ENCODE data around the gene BBIP1.
"Not testable (repeated sequence)": the region's sequence is repeated elsewhere in the genome, so short reads cannot be mapped to it uniquely, and the experiment has no call there.

Gene BBIP1

DNA sequence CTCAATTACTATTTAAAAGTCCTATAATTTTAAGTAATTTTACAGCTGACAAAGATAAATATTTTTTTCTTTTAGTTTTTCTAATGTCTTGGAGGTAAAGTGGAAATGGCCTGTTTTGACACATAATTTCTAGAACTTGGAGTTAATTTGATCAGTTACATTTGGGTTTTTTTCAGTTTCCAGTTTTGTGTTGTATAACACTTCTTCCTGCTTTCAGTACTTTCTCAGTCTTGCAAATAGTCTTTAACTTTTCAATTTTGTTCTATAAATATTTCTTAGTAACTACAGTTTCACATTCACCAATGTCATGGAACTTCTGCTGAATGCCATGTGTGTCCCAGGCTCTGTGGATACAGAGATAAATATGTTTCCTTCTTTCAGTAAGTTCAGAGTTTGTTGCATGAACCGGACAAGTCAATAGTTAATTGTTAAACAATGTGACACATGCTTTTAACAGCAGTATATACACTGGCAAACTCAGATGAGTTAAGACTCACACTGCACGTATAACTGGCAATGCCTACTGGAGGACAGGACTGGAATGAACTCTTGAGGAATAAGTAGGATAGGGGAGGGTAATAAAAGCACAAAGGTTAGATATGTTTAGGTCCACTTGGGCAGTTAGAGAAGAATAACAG is 5.0 kb upstream of the BBIP1 start:
- peak; percentile 17 for DNase-seq (ENCODE audit: low spot score)
- TF ChIP-seq, protein P1, sequence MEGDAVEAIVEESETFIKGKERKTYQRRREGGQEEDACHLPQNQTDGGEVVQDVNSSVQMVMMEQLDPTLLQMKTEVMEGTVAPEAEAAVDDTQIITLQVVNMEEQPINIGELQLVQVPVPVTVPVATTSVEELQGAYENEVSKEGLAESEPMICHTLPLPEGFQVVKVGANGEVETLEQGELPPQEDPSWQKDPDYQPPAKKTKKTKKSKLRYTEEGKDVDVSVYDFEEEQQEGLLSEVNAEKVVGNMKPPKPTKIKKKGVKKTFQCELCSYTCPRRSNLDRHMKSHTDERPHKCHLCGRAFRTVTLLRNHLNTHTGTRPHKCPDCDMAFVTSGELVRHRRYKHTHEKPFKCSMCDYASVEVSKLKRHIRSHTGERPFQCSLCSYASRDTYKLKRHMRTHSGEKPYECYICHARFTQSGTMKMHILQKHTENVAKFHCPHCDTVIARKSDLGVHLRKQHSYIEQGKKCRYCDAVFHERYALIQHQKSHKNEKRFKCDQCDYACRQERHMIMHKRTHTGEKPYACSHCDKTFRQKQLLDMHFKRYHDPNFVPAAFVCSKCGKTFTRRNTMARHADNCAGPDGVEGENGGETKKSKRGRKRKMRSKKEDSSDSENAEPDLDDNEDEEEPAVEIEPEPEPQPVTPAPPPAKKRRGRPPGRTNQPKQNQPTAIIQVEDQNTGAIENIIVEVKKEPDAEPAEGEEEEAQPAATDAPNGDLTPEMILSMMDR (IDR thresholded peaks at IDR 0.05; ENCODE audit: extremely low read depth, missing control alignments), result no peak

DNA sequence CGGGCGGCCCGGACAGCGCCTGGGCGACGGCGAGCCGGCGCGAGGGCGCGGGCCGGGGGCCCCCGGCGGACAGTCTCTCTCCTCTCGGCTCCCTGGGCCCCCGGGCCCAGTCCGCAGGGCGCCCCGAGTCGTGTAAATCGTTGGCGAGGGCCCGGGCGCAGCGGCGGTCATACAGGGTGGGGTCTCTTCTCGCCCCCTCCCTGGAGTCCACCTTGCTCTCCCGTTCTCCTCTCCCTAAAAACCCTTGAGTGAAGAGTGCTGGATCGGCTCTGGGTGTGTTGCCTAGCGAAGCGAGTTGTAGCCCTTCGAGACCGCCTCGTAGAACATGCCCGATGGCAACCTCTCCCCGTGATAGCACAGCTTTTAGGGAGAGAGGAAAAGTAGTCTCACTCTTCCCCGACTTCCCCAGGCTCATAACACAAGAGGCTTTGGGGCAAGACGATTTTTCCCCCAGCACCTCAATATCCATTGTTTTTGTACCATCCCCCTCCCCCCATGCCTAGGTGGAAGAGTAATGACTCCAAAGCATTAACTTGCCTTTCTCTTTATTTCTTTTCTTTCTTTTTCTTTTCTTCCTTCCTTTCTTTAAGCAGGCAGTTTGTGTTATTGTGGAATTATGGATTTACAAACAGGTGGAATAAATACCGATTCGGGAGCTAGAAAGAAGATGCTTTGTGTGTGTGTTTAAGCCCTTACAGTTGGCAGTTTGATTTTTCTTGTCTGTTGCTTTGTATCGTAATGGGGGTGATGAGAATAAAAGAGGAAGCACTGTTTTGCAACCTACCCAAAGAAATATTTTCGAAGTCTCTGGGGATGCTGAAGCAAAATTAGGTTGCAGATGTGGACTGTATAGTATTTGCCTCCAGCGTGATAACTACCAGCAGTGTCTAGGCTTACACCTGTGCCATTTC is 1.2 kb upstream of the BBIP1 start:
- peak; percentile 49 for DNase-seq (ENCODE audit: low spot score)

DNA sequence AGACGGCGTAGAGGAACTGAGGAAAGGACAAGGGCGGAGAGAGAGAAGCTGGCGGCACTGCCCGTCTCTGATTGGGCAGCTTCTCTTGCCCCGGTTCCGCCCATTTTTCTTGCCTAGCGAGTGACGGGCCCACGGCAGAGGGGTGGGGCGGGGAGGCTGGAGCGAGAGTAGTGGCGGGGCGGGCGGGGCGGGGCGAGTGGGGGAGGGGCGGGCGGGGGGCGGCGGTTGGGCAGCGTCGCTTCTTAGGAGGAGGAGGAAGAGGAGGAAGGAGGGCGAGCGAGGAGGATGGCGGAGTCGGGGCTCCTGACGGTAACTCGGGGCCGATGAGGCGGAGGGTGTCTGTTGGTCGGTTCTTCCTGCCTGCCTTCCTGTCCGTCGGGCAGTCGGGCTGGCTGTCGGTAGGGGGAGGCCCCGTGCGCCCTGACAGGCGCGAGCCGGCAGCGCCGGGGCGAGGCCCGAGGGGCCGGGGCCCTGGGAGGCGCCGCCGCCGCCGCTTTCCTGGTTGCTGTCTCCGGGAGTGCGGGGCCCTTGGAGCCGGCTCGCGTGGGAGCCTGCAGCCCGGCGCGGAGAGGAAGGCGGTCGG is 460 bp upstream of the BBIP1 start, which contains the start of gene SHOC2:
Gene SHOC2 (plus strand): TSS at position 256 of the 583 bp plus-strand sequence. CDS start 44,755 bp downstream, outside the sequence.
- no peak for DNase-seq (ENCODE audit: low spot score)
- TF ChIP-seq, protein P1 (IDR thresholded peaks at IDR 0.05; ENCODE audit: extremely low read depth, missing control alignments), result peak; percentile 7

More for the DNA sequence above, 1.2 kb upstream of the BBIP1 start:
- TF ChIP-seq, protein P1 (IDR thresholded peaks at IDR 0.05; ENCODE audit: extremely low read depth, missing control alignments), result no peak

DNA sequence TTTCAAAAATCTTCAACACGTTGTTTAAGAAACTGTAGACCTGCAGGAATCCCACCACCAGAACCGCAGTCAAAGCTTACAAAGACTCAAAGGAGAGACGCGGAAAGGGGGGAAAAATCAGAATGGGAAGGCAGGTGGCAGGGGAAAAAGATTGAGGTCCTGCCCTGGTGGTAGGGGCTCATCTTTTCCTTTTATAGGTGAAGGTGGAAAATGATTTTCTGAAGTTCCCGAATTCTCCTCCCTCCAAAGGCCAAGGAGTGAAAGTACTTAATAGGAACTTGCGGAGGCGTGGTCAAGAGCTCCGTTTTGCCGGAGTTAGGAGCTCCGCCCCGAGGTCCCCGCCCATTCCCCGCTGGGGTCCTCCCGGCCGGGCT is 724 bp downstream of the BBIP1 start:
- TF ChIP-seq, protein P1 (IDR thresholded peaks at IDR 0.05; ENCODE audit: extremely low read depth, missing control alignments), result no peak
- DNase-seq (ENCODE audit: low spot score), result no peak

DNA sequence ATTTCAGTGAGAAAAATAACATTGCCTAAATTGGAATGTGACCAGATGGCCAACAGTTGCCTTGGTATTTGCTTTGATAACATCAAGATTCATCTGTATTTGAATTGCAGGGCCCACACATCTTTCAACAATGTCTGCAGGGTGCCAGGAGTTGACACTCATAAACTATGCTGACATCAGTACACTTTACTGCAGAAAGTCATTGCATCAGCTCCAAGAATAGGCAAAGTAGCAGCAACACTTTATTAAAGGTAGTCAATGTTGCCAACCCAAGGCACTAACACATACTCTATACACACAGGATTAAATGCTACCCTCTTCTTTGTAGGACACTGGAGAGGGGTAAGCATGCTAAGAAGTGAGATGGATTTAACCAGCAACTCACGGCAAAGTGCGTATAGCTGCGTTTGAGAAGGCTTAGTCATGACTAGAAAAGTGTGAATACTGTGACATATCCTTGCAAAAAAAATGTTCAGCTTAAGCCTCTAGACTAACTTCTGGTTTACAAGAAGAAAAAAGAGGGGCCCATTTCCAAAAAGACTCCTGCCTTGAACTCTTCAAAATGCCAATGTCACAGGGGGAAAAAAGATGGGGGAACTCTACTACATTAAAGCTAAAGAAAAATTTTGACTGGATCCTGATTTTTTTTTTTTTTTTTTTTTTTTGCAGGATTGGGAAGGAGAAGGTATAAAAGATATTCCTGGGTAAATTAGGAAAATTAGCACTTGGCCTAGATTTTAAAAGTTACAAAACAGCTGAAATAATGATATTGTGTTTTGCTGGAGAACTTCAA is 2.2 kb downstream of the BBIP1 start:
- TF ChIP-seq, protein P1 (IDR thresholded peaks at IDR 0.05; ENCODE audit: extremely low read depth, missing control alignments), result no peak

DNA sequence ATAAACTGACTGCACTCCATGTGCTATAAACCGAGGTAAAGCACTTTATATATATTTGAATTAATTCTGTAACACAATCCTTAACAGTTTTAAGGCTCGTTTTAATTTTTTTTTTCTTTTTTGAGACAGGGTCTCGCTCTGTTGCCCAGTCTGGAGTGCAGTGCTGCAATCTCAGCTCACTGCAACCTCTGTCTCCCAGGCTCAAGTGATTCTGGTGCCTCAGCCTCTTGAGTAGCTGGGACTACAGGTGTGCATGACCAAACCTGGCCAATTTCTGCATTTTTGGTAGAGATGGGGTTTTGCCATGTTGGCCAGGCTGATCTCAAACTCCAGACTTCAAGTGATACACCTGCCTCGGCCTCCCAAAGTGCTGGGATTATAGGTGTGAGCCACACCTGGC is 3.4 kb downstream of the BBIP1 start:
- DNase-seq (ENCODE audit: low spot score), result not testable (repeated sequence)

More for the DNA sequence above, 2.2 kb downstream of the BBIP1 start:
- no peak for DNase-seq (ENCODE audit: low spot score)

DNA sequence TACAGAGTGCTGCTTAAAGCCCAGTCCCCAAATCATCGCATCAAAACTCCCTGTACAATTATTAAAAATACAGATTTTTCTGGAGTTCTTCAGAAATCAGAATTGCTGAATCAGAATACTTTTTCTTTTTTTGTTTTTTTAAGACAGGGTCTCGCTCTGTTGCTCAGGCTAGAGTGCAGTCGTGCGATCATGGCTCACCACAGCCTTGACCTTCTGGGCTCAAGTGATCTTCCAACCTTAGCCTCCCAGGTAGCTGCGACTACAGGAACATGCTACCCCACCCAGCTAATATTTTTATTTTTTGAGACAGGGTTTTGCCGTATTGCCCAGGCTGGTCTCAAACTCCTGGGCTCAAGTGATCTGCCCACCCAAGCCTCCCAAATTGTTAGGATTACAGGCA is 3.9 kb downstream of the BBIP1 start:
- TF ChIP-seq, protein P1 (IDR thresholded peaks at IDR 0.05; ENCODE audit: extremely low read depth, missing control alignments), result no peak
- DNase-seq (ENCODE audit: low spot score), result no peak
